ENCODE data around the gene FBXO28. TPM values are rescaled to one million over a fixed set of nuclear protein-coding genes. Genes with fewer than 3 reads are reported as not detected.

The FBXO28 gene
- total RNA-seq, 1 experiment from 2014 or later = 36.6 TPM

DNA sequence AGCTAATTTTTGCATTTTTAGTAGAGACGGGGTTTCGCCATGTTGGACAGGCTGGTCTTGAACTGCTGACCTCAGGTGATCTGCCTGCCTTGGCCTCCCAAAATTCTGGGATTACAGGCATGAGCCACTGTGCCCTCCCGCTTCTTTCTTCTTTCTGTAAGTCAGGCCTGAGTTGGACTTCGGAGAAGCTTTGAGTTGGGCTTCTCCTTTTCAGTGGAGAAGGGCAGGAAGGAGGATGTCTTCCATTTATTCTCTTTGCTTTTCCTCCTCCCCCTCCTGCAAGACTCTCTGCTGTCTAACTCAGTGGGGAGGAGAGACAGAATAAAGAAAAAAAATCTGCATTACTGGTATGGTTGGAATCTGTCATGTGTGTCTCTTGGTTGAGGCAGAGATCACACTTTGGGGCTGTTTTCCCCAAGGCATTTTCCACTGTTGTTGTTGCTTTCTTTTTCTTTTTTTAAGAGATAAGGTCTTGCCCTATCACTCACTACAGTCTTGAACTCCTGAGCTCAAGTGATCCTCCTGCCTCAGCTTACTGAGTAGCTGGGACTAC is 55.9 kb downstream of the FBXO28 start:
- ATAC-seq = no peak
- ChIA-PET POLR2A (no interaction called here), CTCF (interaction anchor here (1.1 kb wide), 1 partner anchor 136 kb away, joined by 4 read pairs; no protein-coding TSS in a partner anchor)
- Histone ChIP-seq H3K9me3 (ENCODE audit: control insufficient read depth, insufficient read depth, low read depth, low read length) (no peaks in the 10 kb centered on the region), H3K4me3 (ENCODE audit: low read depth in 2 of 2, low read length in 2 of 2) (no peak overlapping the region), H3K27me3 (ENCODE audit: control insufficient read depth, insufficient read depth, low read length) (no peaks in the 10 kb centered on the region), H3K27ac (ENCODE audit: low read length) (no peak overlapping the region), H3K36me3 (ENCODE audit: control insufficient read depth, insufficient read depth, low read length) (no peaks in the 10 kb centered on the region), H3K4me1 (ENCODE audit: control insufficient read depth, insufficient read depth, low read length) (peaks cover 3% of the 10 kb centered on the region; the same call in 1 of the 2 replicates)
- intact Hi-C loops (cut with micrococcal nuclease; ENCODE audit: unreplicated experiment) (no loop called here), in situ Hi-C loops (cut with HindIII; ENCODE audit: low pct_unique_long_range_greater_than_20kb, low sequenced_read_pairs) (no loop called here)
- no peak for DNase-seq (ENCODE audit: low read depth, low spot score)
- no peak for TF ChIP-seq TCF7L2 (IDR thresholded peaks at IDR 0.05; ENCODE audit: low read depth, low read length)
- TF ChIP-seq, protein P1, sequence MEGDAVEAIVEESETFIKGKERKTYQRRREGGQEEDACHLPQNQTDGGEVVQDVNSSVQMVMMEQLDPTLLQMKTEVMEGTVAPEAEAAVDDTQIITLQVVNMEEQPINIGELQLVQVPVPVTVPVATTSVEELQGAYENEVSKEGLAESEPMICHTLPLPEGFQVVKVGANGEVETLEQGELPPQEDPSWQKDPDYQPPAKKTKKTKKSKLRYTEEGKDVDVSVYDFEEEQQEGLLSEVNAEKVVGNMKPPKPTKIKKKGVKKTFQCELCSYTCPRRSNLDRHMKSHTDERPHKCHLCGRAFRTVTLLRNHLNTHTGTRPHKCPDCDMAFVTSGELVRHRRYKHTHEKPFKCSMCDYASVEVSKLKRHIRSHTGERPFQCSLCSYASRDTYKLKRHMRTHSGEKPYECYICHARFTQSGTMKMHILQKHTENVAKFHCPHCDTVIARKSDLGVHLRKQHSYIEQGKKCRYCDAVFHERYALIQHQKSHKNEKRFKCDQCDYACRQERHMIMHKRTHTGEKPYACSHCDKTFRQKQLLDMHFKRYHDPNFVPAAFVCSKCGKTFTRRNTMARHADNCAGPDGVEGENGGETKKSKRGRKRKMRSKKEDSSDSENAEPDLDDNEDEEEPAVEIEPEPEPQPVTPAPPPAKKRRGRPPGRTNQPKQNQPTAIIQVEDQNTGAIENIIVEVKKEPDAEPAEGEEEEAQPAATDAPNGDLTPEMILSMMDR (IDR thresholded peaks at IDR 0.05) = no peak
- BruUV-seq (replicated peaks) = no TSS peak

DNA sequence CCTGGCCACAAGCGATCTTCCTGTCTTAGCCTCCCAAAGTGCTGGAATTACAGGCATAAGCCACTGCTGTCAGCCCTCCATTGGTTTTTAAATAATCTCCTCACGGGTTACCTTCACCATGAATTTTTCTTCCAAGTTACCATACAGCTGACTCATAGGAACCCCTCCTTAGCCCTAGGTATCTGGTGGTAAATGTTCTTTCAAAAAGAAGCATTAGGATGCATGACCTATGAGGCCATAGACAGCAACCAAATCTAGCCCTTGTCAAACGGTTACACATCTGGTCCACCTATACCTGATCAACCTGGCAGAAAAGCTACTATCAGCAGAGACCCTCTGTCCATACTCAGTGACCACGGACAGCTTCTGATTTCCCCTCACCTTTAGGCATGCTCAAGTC is 56.4 kb downstream of the FBXO28 start:
- H3K27me3 ChIP-seq (ENCODE audit: control insufficient read depth, insufficient read depth, low read length) = no peaks in the 10 kb centered on the region
- ChIA-PET CTCF (interaction anchor here (0.6 to 1.1 kb wide), 3 partner anchors 90 to 1008 kb away, joined by 4 to 7 read pairs (median 5); no protein-coding TSS in a partner anchor), POLR2A (no interaction called here)
- in situ Hi-C loops (cut with HindIII; ENCODE audit: low pct_unique_long_range_greater_than_20kb, low sequenced_read_pairs) (no loop called here), intact Hi-C loops (cut with micrococcal nuclease; ENCODE audit: unreplicated experiment) (no loop called here)
- ATAC-seq (0 out of 2 replicates have a peak, but pooled peaks have one; percentile 8), DNase-seq (ENCODE audit: low read depth, low spot score) (no peak)
- no peak for TF ChIP-seq TCF7L2 (IDR thresholded peaks at IDR 0.05; ENCODE audit: low read depth, low read length)
- TF ChIP-seq, protein P2, sequence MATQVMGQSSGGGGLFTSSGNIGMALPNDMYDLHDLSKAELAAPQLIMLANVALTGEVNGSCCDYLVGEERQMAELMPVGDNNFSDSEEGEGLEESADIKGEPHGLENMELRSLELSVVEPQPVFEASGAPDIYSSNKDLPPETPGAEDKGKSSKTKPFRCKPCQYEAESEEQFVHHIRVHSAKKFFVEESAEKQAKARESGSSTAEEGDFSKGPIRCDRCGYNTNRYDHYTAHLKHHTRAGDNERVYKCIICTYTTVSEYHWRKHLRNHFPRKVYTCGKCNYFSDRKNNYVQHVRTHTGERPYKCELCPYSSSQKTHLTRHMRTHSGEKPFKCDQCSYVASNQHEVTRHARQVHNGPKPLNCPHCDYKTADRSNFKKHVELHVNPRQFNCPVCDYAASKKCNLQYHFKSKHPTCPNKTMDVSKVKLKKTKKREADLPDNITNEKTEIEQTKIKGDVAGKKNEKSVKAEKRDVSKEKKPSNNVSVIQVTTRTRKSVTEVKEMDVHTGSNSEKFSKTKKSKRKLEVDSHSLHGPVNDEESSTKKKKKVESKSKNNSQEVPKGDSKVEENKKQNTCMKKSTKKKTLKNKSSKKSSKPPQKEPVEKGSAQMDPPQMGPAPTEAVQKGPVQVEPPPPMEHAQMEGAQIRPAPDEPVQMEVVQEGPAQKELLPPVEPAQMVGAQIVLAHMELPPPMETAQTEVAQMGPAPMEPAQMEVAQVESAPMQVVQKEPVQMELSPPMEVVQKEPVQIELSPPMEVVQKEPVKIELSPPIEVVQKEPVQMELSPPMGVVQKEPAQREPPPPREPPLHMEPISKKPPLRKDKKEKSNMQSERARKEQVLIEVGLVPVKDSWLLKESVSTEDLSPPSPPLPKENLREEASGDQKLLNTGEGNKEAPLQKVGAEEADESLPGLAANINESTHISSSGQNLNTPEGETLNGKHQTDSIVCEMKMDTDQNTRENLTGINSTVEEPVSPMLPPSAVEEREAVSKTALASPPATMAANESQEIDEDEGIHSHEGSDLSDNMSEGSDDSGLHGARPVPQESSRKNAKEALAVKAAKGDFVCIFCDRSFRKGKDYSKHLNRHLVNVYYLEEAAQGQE (IDR thresholded peaks at IDR 0.05; ENCODE audit: insufficient read depth in 1 of 2, low read depth in 2 of 2, low read length in 1 of 2) = no peak
- TF ChIP-seq, protein P1 (IDR thresholded peaks at IDR 0.05) = no peak
- no peak for TF ChIP-seq SIN3A (IDR thresholded peaks at IDR 0.05; ENCODE audit: borderline replicate concordance, insufficient read depth, low read depth, low read length)
- TF ChIP-seq POLR2AphosphoS5 (IDR thresholded peaks at IDR 0.05; ENCODE audit: low read depth, low read length) = no peak
- no peak overlapping the region for H3K4me3 ChIP-seq (ENCODE audit: low read depth in 2 of 2, low read length in 2 of 2)
- peaks cover 3% of the 10 kb centered on the region; the same call in 1 of the 2 replicates for H3K4me1 ChIP-seq (ENCODE audit: control insufficient read depth, insufficient read depth, low read length)
- no TSS peak for BruUV-seq (replicated peaks)
- no peaks in the 10 kb centered on the region for H3K36me3 ChIP-seq (ENCODE audit: control insufficient read depth, insufficient read depth, low read length)
- H3K27ac ChIP-seq (ENCODE audit: low read length) = no peak overlapping the region
- H3K9me3 ChIP-seq (ENCODE audit: control insufficient read depth, insufficient read depth, low read depth, low read length) = no peaks in the 10 kb centered on the region

All from Panc1 (cell line).